HepG2 (cell line): ENCODE measurements around the gene SMTNL2. TPM values are rescaled to one million over a fixed set of nuclear protein-coding genes. Genes with fewer than 3 reads are reported as not detected.
A peak's percentile ranks its signal among the peaks of the same experiment; 100 is the strongest.

Source experiments
- ATAC-seq: fragments of 200-7000 bp; cut with Tn5 transposase; 3 replicates; pipeline ENCODE4 v1.9.1; 2020; ENCODE audit warnings: mild to moderate bottlenecking, moderate library complexity
- BruUV-seq: library from RNA; stranded (reverse); fragments of 400-500 nt; replicated peaks from 2 replicates; lab custom pipeline; 2021; lab: Mats Ljungman, UMichigan
- CTCF ChIA-PET: fragments of 300-600 bp; formaldehyde crosslinking; extraction: SDS; loops from one replicate; lab custom pipeline; 2021; ENCODE audit warnings: low total read pairs, inconsistent platforms, low intra/inter-chr PET ratio; lab: Yijun Ruan, JAX
- POLR2A ChIA-PET: fragments of 350-600 bp; sonication (Branson Sonifier 250); formaldehyde crosslinking; loops from one replicate; lab custom pipeline; 2020; ENCODE audit warnings: antibody characterized with exemption, inconsistent platforms; lab: Yijun Ruan, JAX
- DNase-seq: peaks from one replicate; pipeline ENCODE4 v3.0.0-alpha.2; 2015; ENCODE audit warnings: low spot score
- FAIRE-seq: peaks from 3 replicates; lab custom pipeline; 2011; peaks lifted over from hg19 to GRCh38; lab: Jason Lieb, UNC
- H2AFZ ChIP-seq: one replicate; pipeline ENCODE4 v1.6.1; 2011; ENCODE audit warnings: low read length, inconsistent platforms
- H3K27ac ChIP-seq: fragments of 300-600 bp; 3 replicates; pipeline ENCODE4 v1.8.0; 2011; ENCODE audit warnings: mixed run types, mild to moderate bottlenecking, mixed read lengths, low read length, inconsistent platforms; ENCODE audit not compliant: insufficient read depth; ENCODE audit errors: extremely low read length
- H3K27me3 ChIP-seq, 2 experiments: fragments of 200-600 bp in 1 of 2; 2 replicates in 1 of 2; 3 replicates in 1 of 2; pipeline versions ENCODE4 v1.6.0 to v1.8.0; 2011; ENCODE audit warnings: low read length in 2 of 2, mild to moderate bottlenecking in 2 of 2, moderate library complexity in 2 of 2, inconsistent platforms in 1 of 2; ENCODE audit not compliant: insufficient read depth in 2 of 2, control insufficient read depth in 1 of 2
- H3K36me3 ChIP-seq, 2 experiments: fragments of 200-600 bp in 1 of 2; replicated peaks in 1 of 2; 2 replicates in 1 of 2; 3 replicates in 1 of 2; pipeline versions ENCODE4 v1.5.1 to v1.8.0; 2011; ENCODE audit warnings: low read length in 2 of 2, inconsistent platforms in 1 of 2; ENCODE audit not compliant: insufficient read depth in 2 of 2, control insufficient read depth in 1 of 2
- H3K4me1 ChIP-seq: 2 replicates; pipeline ENCODE4 v1.5.1; 2012; ENCODE audit warnings: low read length, inconsistent platforms; ENCODE audit not compliant: insufficient read depth
- H3K4me2 ChIP-seq: 2 replicates; pipeline ENCODE4 v1.6.0; 2011; ENCODE audit warnings: low read depth, low read length, inconsistent platforms
- H3K4me3 ChIP-seq, 3 experiments: fragments of 200-600 bp in 1 of 3; sonication (generic), shearing (Covaris generic) in 1 of 3; replicated peaks in 1 of 3; 2 replicates each; pipeline ENCODE4 v1.5.1; 2011 to 2016; ENCODE audit warnings: low read length in 3 of 3, inconsistent platforms in 2 of 3, low read depth in 2 of 3, mild to moderate bottlenecking in 2 of 3, control low read depth in 1 of 3, mixed read lengths in 1 of 3; ENCODE audit not compliant: insufficient read depth in 1 of 3
- H3K79me2 ChIP-seq: one replicate; pipeline ENCODE4 v1.6.1; 2011; ENCODE audit warnings: low read length, inconsistent platforms; ENCODE audit not compliant: insufficient read depth
- H3K9ac ChIP-seq: 2 replicates; pipeline ENCODE4 v1.6.0; 2011; ENCODE audit warnings: mild to moderate bottlenecking, low read depth, low read length, inconsistent platforms; ENCODE audit not compliant: insufficient read depth
- H3K9me3 ChIP-seq: 2 replicates; pipeline ENCODE4 v1.5.1; 2012; ENCODE audit warnings: mild to moderate bottlenecking, low read length
- H4K20me1 ChIP-seq: 2 replicates; pipeline ENCODE4 v1.6.0; 2011; ENCODE audit warnings: inconsistent platforms, mild to moderate bottlenecking, low read length, moderate library complexity; ENCODE audit not compliant: insufficient read depth
- DMAP1 ChIP-seq: IDR thresholded peaks from 2 replicates; pipeline ENCODE4 v1.6.1; 2016
- RBFOX2 ChIP-seq: fragments of 200-400 bp; formaldehyde crosslinking; IDR thresholded peaks from 2 replicates; pipeline ENCODE4 v1.6.1; 2017; ENCODE audit warnings: low read depth, mild to moderate bottlenecking, low read length
- STAG1 ChIP-seq: sonication (generic); formaldehyde crosslinking; IDR thresholded peaks from 2 replicates; pipeline ENCODE4 v1.4.0; 2020; ENCODE audit warnings: missing genetic modification reagents
- ZFP41 ChIP-seq: sonication (generic); formaldehyde crosslinking; IDR thresholded peaks from 2 replicates; pipeline ENCODE4 v1.4.0; 2020; ENCODE audit warnings: mild to moderate bottlenecking, missing genetic modification reagents, borderline replicate concordance
- ZKSCAN8 ChIP-seq: IDR thresholded peaks from 2 replicates; pipeline ENCODE4 v1.6.1; 2016; ENCODE audit warnings: borderline replicate concordance, missing genetic modification reagents, missing compliant biosample characterization
- WGBS: methylation state at CpG from one replicate; pipeline ENCODE4 v1.1.6; 2017; ENCODE audit warnings: low lambda C conversion rate; 5-methylcytosine and 5-hydroxymethylcytosine counted together
- in situ Hi-C: cut with HindIII; loops from 2 replicates; pipeline ENCODE4 v1.10.0; 2017; ENCODE audit warnings: low pct_unique_long_range_greater_than_20kb; ENCODE audit not compliant: extremely low pct_ligation_motif_present
- intact Hi-C: fragments of 100-400 bp; cut with micrococcal nuclease; formaldehyde crosslinking; loops from one replicate; pipeline ENCODE4 v1.10.0; 2022; ENCODE audit not compliant: unreplicated experiment
- polyA plus RNA-seq, 8 experiments: library from polyadenylated mRNA; depleted of rRNA in 3 of 8; stranded (reverse) in 7 of 8; unstranded in 1 of 8; fragments of >200 nt; fragmentation: Illumina TruSeq in 4 of 8; extraction: Trizol in 4 of 8; gene quantifications; 2 replicates each; pipeline versions ENCODE4 v1.2.1 to v1.2.3, GENCODE V29; 2011 to 2016; ENCODE audit warnings: low read depth in 4 of 8, missing spikeins in 1 of 8, mixed read lengths in 1 of 8; ENCODE audit not compliant: insufficient read depth in 1 of 8
- total RNA-seq, 5 experiments: library from RNA; depleted of rRNA; stranded (reverse); fragments of >200 nt; fragmentation: Illumina TruSeq; extraction: Trizol; gene quantifications; 2 replicates each; pipeline ENCODE4 v1.2.3, GENCODE V29; 2016; ENCODE audit warnings: low read depth in 1 of 5
- TF ChIP-seq, protein P1 (sequence below): sonication (generic); formaldehyde crosslinking; IDR thresholded peaks from 2 replicates; pipeline ENCODE4 v1.5.0; 2020; ENCODE audit warnings: mild to moderate bottlenecking, missing genetic modification reagents, moderate library complexity
- TF ChIP-seq, protein P2 (sequence below): sonication (generic); formaldehyde crosslinking; IDR thresholded peaks from 2 replicates; pipeline ENCODE4 v1.4.0; 2020; ENCODE audit warnings: missing genetic modification reagents

The SMTNL2 gene
- total and polyA plus RNA-seq, 2 of the 13 experiments (the other 11 are each of a cell fraction or from before 2014, with no cell fraction given) = 0.41 to 5.1 TPM

DNA sequence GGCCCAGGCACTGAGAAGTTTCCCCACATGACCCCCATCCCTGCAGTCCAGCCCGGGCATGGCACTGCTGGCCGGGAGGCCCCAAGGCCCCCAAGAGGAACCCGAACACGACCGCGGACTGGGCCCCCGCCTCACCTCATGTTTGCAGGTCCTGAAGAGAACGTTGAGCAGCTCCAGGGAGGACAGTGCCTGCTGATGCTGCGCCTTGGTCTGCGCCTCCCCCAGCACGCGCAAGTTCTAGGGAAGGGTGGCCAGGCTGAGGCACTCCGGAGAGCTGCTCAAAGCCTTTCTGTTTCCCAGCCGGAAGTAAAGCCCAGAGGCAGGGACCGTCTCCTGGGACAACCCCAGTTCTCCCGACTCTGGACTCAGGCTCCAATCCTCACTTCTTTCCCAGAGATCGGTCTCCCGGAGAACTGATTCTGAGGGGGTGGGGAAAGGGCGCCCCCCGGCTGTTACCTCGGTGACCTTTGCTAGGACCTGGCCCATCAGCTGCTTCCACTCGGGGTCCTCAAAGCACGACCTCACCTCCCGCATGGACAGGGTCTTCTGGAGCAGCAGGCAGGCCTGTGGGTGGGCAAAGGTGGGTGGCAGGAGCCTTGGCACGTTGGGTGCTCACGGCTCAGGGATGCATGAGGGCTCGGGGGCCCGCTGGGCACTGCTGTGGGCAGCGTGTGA lies 42.9 kb upstream of the SMTNL2 start:
- Histone ChIP-seq H3K9me3 (no peaks in the 10 kb centered on the region), H3K4me3 (no peak overlapping the region), H3K4me2 (no peak overlapping the region), H3K4me1 (peaks cover 9% of the 10 kb centered on the region; the same call in 1 of the 2 replicates), H3K9ac (no peak overlapping the region), H2AFZ (no peak overlapping the region), H4K20me1 (0 out of 2 replicates have a peak, but pooled peaks cover 2% of the 10 kb centered on the region), H3K27me3 (no peaks in the 10 kb centered on the region), H3K36me3 (peaks cover 34 to 67% of the 10 kb centered on the region in 2 experiments), H3K79me2 (no peaks in the 10 kb centered on the region), H3K27ac (no peak overlapping the region)
- ChIA-PET CTCF (no interaction called here), POLR2A (interaction anchor here (1.2 kb wide), 1 partner anchor 14 kb away, joined by 6 read pairs; the partner anchor contains the start of gene MYBBP1A)
- no TSS peak for BruUV-seq
- DNase-seq (no peak), ATAC-seq (no peak), FAIRE-seq (no peak)
- intact Hi-C loops (no loop called here), in situ Hi-C loops (no loop called here)
- WGBS = 95% methylated on average over 16 of the region's 29 CpGs
- TF ChIP-seq RBFOX2 = peak; percentile 10; the same call in 1 of the 2 replicates
- TF ChIP-seq STAG1 = 0 out of 2 replicates have a peak, but pooled peaks have one; percentile 3
- TF ChIP-seq, protein P1, sequence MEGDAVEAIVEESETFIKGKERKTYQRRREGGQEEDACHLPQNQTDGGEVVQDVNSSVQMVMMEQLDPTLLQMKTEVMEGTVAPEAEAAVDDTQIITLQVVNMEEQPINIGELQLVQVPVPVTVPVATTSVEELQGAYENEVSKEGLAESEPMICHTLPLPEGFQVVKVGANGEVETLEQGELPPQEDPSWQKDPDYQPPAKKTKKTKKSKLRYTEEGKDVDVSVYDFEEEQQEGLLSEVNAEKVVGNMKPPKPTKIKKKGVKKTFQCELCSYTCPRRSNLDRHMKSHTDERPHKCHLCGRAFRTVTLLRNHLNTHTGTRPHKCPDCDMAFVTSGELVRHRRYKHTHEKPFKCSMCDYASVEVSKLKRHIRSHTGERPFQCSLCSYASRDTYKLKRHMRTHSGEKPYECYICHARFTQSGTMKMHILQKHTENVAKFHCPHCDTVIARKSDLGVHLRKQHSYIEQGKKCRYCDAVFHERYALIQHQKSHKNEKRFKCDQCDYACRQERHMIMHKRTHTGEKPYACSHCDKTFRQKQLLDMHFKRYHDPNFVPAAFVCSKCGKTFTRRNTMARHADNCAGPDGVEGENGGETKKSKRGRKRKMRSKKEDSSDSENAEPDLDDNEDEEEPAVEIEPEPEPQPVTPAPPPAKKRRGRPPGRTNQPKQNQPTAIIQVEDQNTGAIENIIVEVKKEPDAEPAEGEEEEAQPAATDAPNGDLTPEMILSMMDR (CRISPR knock-in tag) = peak; percentile 25; the same call in 1 of the 2 replicates
- TF ChIP-seq, protein P2, sequence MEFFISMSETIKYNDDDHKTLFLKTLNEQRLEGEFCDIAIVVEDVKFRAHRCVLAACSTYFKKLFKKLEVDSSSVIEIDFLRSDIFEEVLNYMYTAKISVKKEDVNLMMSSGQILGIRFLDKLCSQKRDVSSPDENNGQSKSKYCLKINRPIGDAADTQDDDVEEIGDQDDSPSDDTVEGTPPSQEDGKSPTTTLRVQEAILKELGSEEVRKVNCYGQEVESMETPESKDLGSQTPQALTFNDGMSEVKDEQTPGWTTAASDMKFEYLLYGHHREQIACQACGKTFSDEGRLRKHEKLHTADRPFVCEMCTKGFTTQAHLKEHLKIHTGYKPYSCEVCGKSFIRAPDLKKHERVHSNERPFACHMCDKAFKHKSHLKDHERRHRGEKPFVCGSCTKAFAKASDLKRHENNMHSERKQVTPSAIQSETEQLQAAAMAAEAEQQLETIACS (CRISPR knock-in tag) = no peak
- TF ChIP-seq ZFP41 (CRISPR knock-in tag) = no peak
- no peak for TF ChIP-seq ZKSCAN8 (CRISPR knock-in tag)
- no peak for TF ChIP-seq DMAP1
